Activated CD8-positive, alpha-beta memory T cell treated with anti-CD3 and anti-CD28 coated beads for 4 hours (primary cell): ENCODE data around the gene MOCS1.

Experiments used
- DNase-seq, 2 donors: peaks; one replicate each; pipeline ENCODE4 v3.0.0-alpha.2; 2020; ENCODE audit warnings: low read depth in 2 of 2

Gene MOCS1

GRCh38 chr6:39902786-39903465 is 31.3 kb downstream of the MOCS1 start:
- no peak for DNase-seq

- DNase-seq: no peak
Observed at GRCh38 chr6:39902136-39902535, 32.1 kb downstream of the MOCS1 start.

- DNase-seq: no peak
Observed at GRCh38 chr6:39901670-39902069, 32.6 kb downstream of the MOCS1 start.

GRCh38 chr6:39901116-39901655 is 33.1 kb downstream of the MOCS1 start:
- DNase-seq: no peak

GRCh38 chr6:39899554-39900295 is 34.5 kb downstream of the MOCS1 start:
- DNase-seq: no peak

- no peak for DNase-seq
Observed at GRCh38 chr6:39898625-39899024, 35.6 kb downstream of the MOCS1 start.

GRCh38 chr6:39897698-39898097 is 36.6 kb downstream of the MOCS1 start:
- DNase-seq: no peak

- DNase-seq: no peak
Observed at GRCh38 chr6:39896701-39897100, 37.6 kb downstream of the MOCS1 start.

- DNase-seq: no peak
Observed at GRCh38 chr6:39893286-39893685, 41.0 kb downstream of the MOCS1 start.

GRCh38 chr6:39892490-39893129 is 41.7 kb downstream of the MOCS1 start:
- no peak for DNase-seq

- DNase-seq: no peak
Observed at GRCh38 chr6:39891976-39892375, 42.3 kb downstream of the MOCS1 start.

GRCh38 chr6:39891353-39891752 is 42.9 kb downstream of the MOCS1 start:
- DNase-seq: no peak

- DNase-seq: no peak
Observed at GRCh38 chr6:39889229-39889628, 45.0 kb downstream of the MOCS1 start.

GRCh38 chr6:39887692-39888450 is 46.4 kb downstream of the MOCS1 start:
- no peak for DNase-seq

GRCh38 chr6:39886871-39887270 is 47.4 kb downstream of the MOCS1 start:
- DNase-seq: no peak

- no peak for DNase-seq
Observed at GRCh38 chr6:39885691-39886090, 48.6 kb downstream of the MOCS1 start.

- no peak for DNase-seq
Observed at GRCh38 chr6:39884696-39885095, 49.6 kb downstream of the MOCS1 start.

GRCh38 chr6:39882531-39882899 is 51.7 kb downstream of the MOCS1 start:
- DNase-seq: no peak

GRCh38 chr6:39881851-39882530 is 52.3 kb downstream of the MOCS1 start:
- DNase-seq: no peak

GRCh38 chr6:39880594-39880993 is 53.7 kb downstream of the MOCS1 start:
- DNase-seq: no peak

GRCh38 chr6:39879535-39879934 is 54.7 kb downstream of the MOCS1 start:
- DNase-seq: no peak
